Epithelial cell of alveolus of lung (primary cell): ENCODE data around the gene XIRP1. TPM values are rescaled to one million over a fixed set of nuclear protein-coding genes. Genes with fewer than 3 reads are reported as not detected.

Source experiments
- total RNA-seq: library from RNA; depleted of rRNA; stranded (reverse); fragments of >200 nt; gene quantifications from 2 replicates; pipeline ENCODE4 v1.2.1, GENCODE V29; 2015

XIRP1 gene
- total RNA-seq = not detected in 2 replicates

GRCh38 chr3:39192490-39193092 lies at the start of gene XIRP1:
Gene XIRP1, minus strand, starts transcription at chr3:39192595. Its CDS starts 3,150 bp downstream, at chr3:39189445.

Other genes with a start within 250 kb of the XIRP1 start
- under 0.01 TPM in 2 replicates for gene SCN11A, start 140.7 kb downstream of the XIRP1 start, total RNA-seq
- 16.9 and 19.9 TPM in 2 replicates for gene WDR48, start 140.6 kb downstream of the XIRP1 start, total RNA-seq
- gene GORASP1, start 85.0 kb downstream of the XIRP1 start, total RNA-seq = 28.8 and 43.6 TPM in 2 replicates
- gene TTC21A, start 84.9 kb downstream of the XIRP1 start, total RNA-seq = 0.91 and 2.1 TPM in 2 replicates
- 10.0 and 33.5 TPM in 2 replicates for gene CSRNP1, start 39.0 kb downstream of the XIRP1 start, total RNA-seq
- 0.08 TPM in 1 of 2 replicates, not detected in the other for gene CX3CR1, start 87.4 kb upstream of the XIRP1 start, total RNA-seq
- gene CCR8, start 137.1 kb upstream of the XIRP1 start, total RNA-seq = not detected in 2 replicates
- gene SLC25A38, start 190.8 kb upstream of the XIRP1 start, total RNA-seq = 26.9 and 39.0 TPM in 2 replicates
- 2,873 and 2,933 TPM in 2 replicates for gene RPSA, start 214.1 kb upstream of the XIRP1 start, total RNA-seq